Measurements from ENCODE around the gene PPP2R5B. TPM values are rescaled to one million over a fixed set of nuclear protein-coding genes. Genes with fewer than 3 reads are reported as not detected.
A peak's percentile ranks its signal among the peaks of the same experiment; 100 is the strongest.

PPP2R5B gene
- total and polyA plus RNA-seq, 5 donors = 21.7 to 28.9 (median 25.1) TPM

- 55% methylated on average over 14 of the region's 14 CpGs for WGBS
- intact Hi-C loops (cut with DNase I) = no loop called here
- peak; percentile 67 to 84 (median 78) for DNase-seq
- peaks cover 3% of the 10 kb centered on the region for H3K4me1 ChIP-seq (ENCODE audit: control insufficient read depth, insufficient read depth, low read length)
- no peak for ATAC-seq
- no peaks in the 10 kb centered on the region for H3K9me3 ChIP-seq (ENCODE audit: control insufficient read depth, low read length)
- peak overlapping the region; percentile 50 for H3K27ac ChIP-seq (ENCODE audit: low read length)
- no peaks in the 10 kb centered on the region for H3K27me3 ChIP-seq (ENCODE audit: control insufficient read depth, insufficient read depth)
- no peak overlapping the region for H3K4me3 ChIP-seq (ENCODE audit: low read length)
Observed at GRCh38 chr11:64880240-64881001, 44.1 kb upstream of the PPP2R5B start.

GRCh38 chr11:64881476-64881875 lies 43.0 kb upstream of the PPP2R5B start:
- no peak for ATAC-seq
- Histone ChIP-seq H3K27me3 (ENCODE audit: control insufficient read depth, insufficient read depth) (no peaks in the 10 kb centered on the region), H3K4me3 (ENCODE audit: low read length) (no peak overlapping the region), H3K9me3 (ENCODE audit: control insufficient read depth, low read length) (no peaks in the 10 kb centered on the region), H3K27ac (ENCODE audit: low read length) (no peak overlapping the region), H3K4me1 (ENCODE audit: control insufficient read depth, insufficient read depth, low read length) (no peaks in the 10 kb centered on the region)
- WGBS = 79% methylated on average over 8 of the region's 8 CpGs
- intact Hi-C loops (cut with DNase I) = no loop called here
- no peak for DNase-seq

- 70% methylated on average over 5 of the region's 5 CpGs for WGBS
- no peak for ATAC-seq
- intact Hi-C loops (cut with DNase I) = no loop called here
- Histone ChIP-seq H3K27ac (ENCODE audit: low read length) (no peak overlapping the region), H3K4me3 (ENCODE audit: low read length) (no peak overlapping the region), H3K4me1 (ENCODE audit: control insufficient read depth, insufficient read depth, low read length) (no peaks in the 10 kb centered on the region), H3K27me3 (ENCODE audit: control insufficient read depth, insufficient read depth) (no peaks in the 10 kb centered on the region), H3K9me3 (ENCODE audit: control insufficient read depth, low read length) (no peaks in the 10 kb centered on the region)
- no peak for DNase-seq
Observed at GRCh38 chr11:64882243-64882642, 42.2 kb upstream of the PPP2R5B start.

GRCh38 chr11:64883575-64883974 lies 40.9 kb upstream of the PPP2R5B start:
- Histone ChIP-seq H3K9me3 (ENCODE audit: control insufficient read depth, low read length) (no peaks in the 10 kb centered on the region), H3K27me3 (ENCODE audit: control insufficient read depth, insufficient read depth) (no peaks in the 10 kb centered on the region), H3K27ac (ENCODE audit: low read length) (no peak overlapping the region), H3K4me1 (ENCODE audit: control insufficient read depth, insufficient read depth, low read length) (no peaks in the 10 kb centered on the region), H3K4me3 (ENCODE audit: low read length) (no peak overlapping the region)
- no peak for ATAC-seq
- DNase-seq = peak in 1 of 3 donors; percentile 49
- 91% methylated on average over 5 of the region's 5 CpGs for WGBS
- intact Hi-C loops (cut with DNase I) = no loop called here

GRCh38 chr11:64884019-64884418 lies 40.5 kb upstream of the PPP2R5B start:
- H3K27ac ChIP-seq (ENCODE audit: low read length) = no peak overlapping the region
- WGBS = 91% methylated on average over 8 of the region's 8 CpGs

GRCh38 chr11:64885367-64886286 lies 38.9 kb upstream of the PPP2R5B start:
- WGBS = 76% methylated on average over 15 of the region's 15 CpGs
- DNase-seq (no peak), ATAC-seq (no peak)
- no peaks in the 10 kb centered on the region for H3K27me3 ChIP-seq (ENCODE audit: control insufficient read depth, insufficient read depth)
- H3K9me3 ChIP-seq (ENCODE audit: control insufficient read depth, low read length) = no peaks in the 10 kb centered on the region
- H3K27ac ChIP-seq (ENCODE audit: low read length) = no peak overlapping the region
- intact Hi-C loops (cut with DNase I) = no loop called here
- H3K4me1 ChIP-seq (ENCODE audit: control insufficient read depth, insufficient read depth, low read length) = no peaks in the 10 kb centered on the region
- H3K4me3 ChIP-seq (ENCODE audit: low read length) = no peak overlapping the region

More at GRCh38 chr11:64884019-64884418, 40.5 kb upstream of the PPP2R5B start:
- no peak for ATAC-seq
- no peaks in the 10 kb centered on the region for H3K4me1 ChIP-seq (ENCODE audit: control insufficient read depth, insufficient read depth, low read length)
- H3K4me3 ChIP-seq (ENCODE audit: low read length) = no peak overlapping the region
- intact Hi-C loops (cut with DNase I) = no loop called here
- no peak for DNase-seq
- H3K27me3 ChIP-seq (ENCODE audit: control insufficient read depth, insufficient read depth) = no peaks in the 10 kb centered on the region
- no peaks in the 10 kb centered on the region for H3K9me3 ChIP-seq (ENCODE audit: control insufficient read depth, low read length)

- intact Hi-C loops (cut with DNase I) = no loop called here
- WGBS = 83% methylated on average over 8 of the region's 8 CpGs
- no peak for ATAC-seq
- Histone ChIP-seq H3K4me3 (ENCODE audit: low read length) (no peak overlapping the region), H3K27ac (ENCODE audit: low read length) (no peak overlapping the region), H3K4me1 (ENCODE audit: control insufficient read depth, insufficient read depth, low read length) (no peaks in the 10 kb centered on the region), H3K27me3 (ENCODE audit: control insufficient read depth, insufficient read depth) (no peaks in the 10 kb centered on the region), H3K9me3 (ENCODE audit: control insufficient read depth, low read length) (no peaks in the 10 kb centered on the region)
- DNase-seq = no peak
Observed at GRCh38 chr11:64887234-64887756, 37.2 kb upstream of the PPP2R5B start.

GRCh38 chr11:64887757-64888405 lies 36.6 kb upstream of the PPP2R5B start:
- intact Hi-C loops (cut with DNase I) = no loop called here
- Histone ChIP-seq H3K4me3 (ENCODE audit: low read length) (no peak overlapping the region), H3K27me3 (ENCODE audit: control insufficient read depth, insufficient read depth) (no peaks in the 10 kb centered on the region), H3K9me3 (ENCODE audit: control insufficient read depth, low read length) (no peaks in the 10 kb centered on the region), H3K27ac (ENCODE audit: low read length) (no peak overlapping the region), H3K4me1 (ENCODE audit: control insufficient read depth, insufficient read depth, low read length) (no peaks in the 10 kb centered on the region)
- 12% methylated on average over 34 of the region's 34 CpGs for WGBS
- ATAC-seq (peak; percentile 88 to 91), DNase-seq (peak; percentile 83 to 95 (median 93))

- no peak overlapping the region for H3K27ac ChIP-seq (ENCODE audit: low read length)
- no peak for ATAC-seq
- 69% methylated on average over 8 of the region's 8 CpGs for WGBS
Observed at GRCh38 chr11:64888406-64888728, 36.1 kb upstream of the PPP2R5B start.

GRCh38 chr11:64888729-64889511 lies 35.6 kb upstream of the PPP2R5B start:
- Histone ChIP-seq H3K27ac (ENCODE audit: low read length) (no peak overlapping the region), H3K9me3 (ENCODE audit: control insufficient read depth, low read length) (no peaks in the 10 kb centered on the region), H3K4me3 (ENCODE audit: low read length) (no peak overlapping the region), H3K27me3 (ENCODE audit: control insufficient read depth, insufficient read depth) (no peaks in the 10 kb centered on the region), H3K4me1 (ENCODE audit: control insufficient read depth, insufficient read depth, low read length) (no peaks in the 10 kb centered on the region)
- intact Hi-C loops (cut with DNase I) = no loop called here
- DNase-seq = no peak
- no peak for ATAC-seq
- 50% methylated on average over 9 of the region's 9 CpGs for WGBS

More at GRCh38 chr11:64888406-64888728, 36.1 kb upstream of the PPP2R5B start:
- intact Hi-C loops (cut with DNase I) = no loop called here
- H3K4me3 ChIP-seq (ENCODE audit: low read length) = no peak overlapping the region
- H3K4me1 ChIP-seq (ENCODE audit: control insufficient read depth, insufficient read depth, low read length) = no peaks in the 10 kb centered on the region
- H3K27me3 ChIP-seq (ENCODE audit: control insufficient read depth, insufficient read depth) = no peaks in the 10 kb centered on the region
- DNase-seq = peak in 1 of 3 donors; percentile 50
- H3K9me3 ChIP-seq (ENCODE audit: control insufficient read depth, low read length) = no peaks in the 10 kb centered on the region

Measured in right cardiac atrium (tissue), 5 donors.